ENCODE data around the gene RAD51. TPM values are rescaled to one million over a fixed set of nuclear protein-coding genes. Genes with fewer than 3 reads are reported as not detected.

The RAD51 gene
- total RNA-seq, 4 donors from 2014 or later: 0.64 to 2.2 (median 1.1) TPM

- DNase-seq (ENCODE audit: low spot score in 2 of 2): peak in 1 of 2 donors; percentile 93
- no peaks in the 10 kb centered on the region for H3K9me3 ChIP-seq
- WGBS: 31% methylated on average over 49 of the region's 55 CpGs
Observed at GRCh38 chr15:40762919-40763800, 68.2 kb downstream of the RAD51 start.

GRCh38 chr15:40763801-40764628, 69.0 kb downstream of the RAD51 start, which contains the start of gene GCHFR:
TSS of gene GCHFR (plus strand) at chr15:40764068. CDS start at chr15:40764181, 113 bp downstream.
- peaks cover 61% of the 10 kb centered on the region for H3K4me1 ChIP-seq
- H3K9me3 ChIP-seq: no peaks in the 10 kb centered on the region
- H3K36me3 ChIP-seq: no peaks in the 10 kb centered on the region
- TF ChIP-seq EP300 (IDR thresholded peaks at IDR 0.05) (no peak), CTCF (IDR thresholded peaks at IDR 0.05) (peak in 1 of 2 donors; percentile 59), POLR2AphosphoS5 (IDR thresholded peaks at IDR 0.05) (peak in 1 of 3 donors; percentile 59), POLR2A (IDR thresholded peaks at IDR 0.05) (peak in 1 of 2 donors; percentile 23)
- peak; percentile 92 for DNase-seq (ENCODE audit: low spot score in 2 of 2)
- no peaks in the 10 kb centered on the region for H3K27me3 ChIP-seq
- H3K4me3 ChIP-seq: peak within 1 kb of the TSS; percentile 70
- 3% methylated on average over 13 of the region's 75 CpGs for WGBS
- H3K27ac ChIP-seq: peak within 1 kb of the TSS; percentile 77

More at GRCh38 chr15:40762919-40763800, 68.2 kb downstream of the RAD51 start:
- no peak for TF ChIP-seq POLR2AphosphoS5 (IDR thresholded peaks at IDR 0.05)
- TF ChIP-seq CTCF (IDR thresholded peaks at IDR 0.05): no peak
- no peak for TF ChIP-seq POLR2A (IDR thresholded peaks at IDR 0.05)
- no peak for TF ChIP-seq EP300 (IDR thresholded peaks at IDR 0.05)
- Histone ChIP-seq H3K27me3 (no peaks in the 10 kb centered on the region), H3K27ac (peak overlapping the region; percentile 77), H3K36me3 (no peaks in the 10 kb centered on the region), H3K4me3 (peak overlapping the region; percentile 70), H3K4me1 (peaks cover 53% of the 10 kb centered on the region)

GRCh38 chr15:40764629-40765103, 69.7 kb downstream of the RAD51 start:
- Histone ChIP-seq H3K9me3 (no peaks in the 10 kb centered on the region), H3K27ac (peak overlapping the region; percentile 77), H3K4me1 (peaks cover 68% of the 10 kb centered on the region), H3K4me3 (peak overlapping the region; percentile 70), H3K36me3 (no peaks in the 10 kb centered on the region), H3K27me3 (no peaks in the 10 kb centered on the region)
- no peak for DNase-seq (ENCODE audit: low spot score in 2 of 2)
- no peak for TF ChIP-seq POLR2AphosphoS5 (IDR thresholded peaks at IDR 0.05)
- TF ChIP-seq EP300 (IDR thresholded peaks at IDR 0.05): no peak
- TF ChIP-seq POLR2A (IDR thresholded peaks at IDR 0.05): no peak
- no peak for TF ChIP-seq CTCF (IDR thresholded peaks at IDR 0.05)
- WGBS: 18% methylated on average over 8 of the region's 8 CpGs

GRCh38 chr15:40766194-40766815, 71.3 kb downstream of the RAD51 start:
- WGBS: 59% methylated on average over 7 of the region's 7 CpGs
- H3K27ac ChIP-seq: peak overlapping the region; percentile 77

More at GRCh38 chr15:40766194-40766815, 71.3 kb downstream of the RAD51 start:
- H3K4me1 ChIP-seq: peaks cover 84% of the 10 kb centered on the region
- no peak for TF ChIP-seq CTCF (IDR thresholded peaks at IDR 0.05)
- no peak for TF ChIP-seq POLR2A (IDR thresholded peaks at IDR 0.05)
- no peak for TF ChIP-seq EP300 (IDR thresholded peaks at IDR 0.05)
- TF ChIP-seq POLR2AphosphoS5 (IDR thresholded peaks at IDR 0.05): no peak
- no peaks in the 10 kb centered on the region for H3K9me3 ChIP-seq
- no peak for DNase-seq (ENCODE audit: low spot score in 2 of 2)
- peak overlapping the region; percentile 8 for H3K4me3 ChIP-seq
- no peaks in the 10 kb centered on the region for H3K27me3 ChIP-seq
- no peaks in the 10 kb centered on the region for H3K36me3 ChIP-seq
